ENCODE results near the gene TNS3. TPM values are rescaled to one million over a fixed set of nuclear protein-coding genes. Genes with fewer than 3 reads are reported as not detected.

Gene TNS3
- total RNA-seq, 1 experiment from 2014 or later: 9.5 TPM

DNA sequence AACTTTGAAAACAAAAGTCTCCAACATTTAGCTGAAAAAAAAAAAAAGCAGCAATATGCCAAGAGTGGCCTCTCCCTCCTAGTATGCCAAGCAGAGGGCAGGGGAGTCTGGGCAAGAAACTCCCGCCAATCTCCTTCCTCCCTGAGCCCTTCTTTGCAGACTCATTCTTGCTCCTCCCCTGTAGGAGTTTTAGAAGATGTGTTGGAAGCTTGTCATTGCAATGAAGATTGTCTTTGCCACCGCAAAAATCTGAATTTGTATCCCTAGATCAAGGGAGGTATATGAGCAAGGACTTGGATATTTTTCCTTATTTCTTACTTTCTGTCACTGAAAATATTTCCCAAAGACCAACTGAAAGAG, 2.6 kb upstream of the TNS3 start:
- Histone ChIP-seq H4K5ac (ENCODE audit: insufficient read length, low read depth, low read length) (no peak overlapping the region), H3K18ac (ENCODE audit: insufficient read length, low read depth, low read length) (no peak overlapping the region), H3K27me3 (ENCODE audit: insufficient read depth, low read length) (peaks cover 4% of the 10 kb centered on the region; the same call in 1 of the 2 replicates), H4K8ac (replicated peaks; ENCODE audit: insufficient read length, low read depth, low read length) (no peak overlapping the region), H3K4ac (ENCODE audit: low read depth, low read length) (no peak overlapping the region), H3K14ac (ENCODE audit: insufficient read depth, low read length) (no peak overlapping the region), H2AK5ac (ENCODE audit: insufficient read length, low read length) (no peak overlapping the region), H2BK15ac (ENCODE audit: low read depth, low read length) (no peak overlapping the region), H3K9ac (ENCODE audit: extremely low read depth, insufficient read length, low read length) (no peak overlapping the region), H3K23me2 (ENCODE audit: insufficient read length, low read depth, low read length, poor library complexity, severe bottlenecking) (peaks cover 12% of the 10 kb centered on the region), H3K4me2 (ENCODE audit: insufficient read depth, insufficient read length, low read length) (no peak overlapping the region), H2AFZ (ENCODE audit: low read length) (no peak overlapping the region), H4K91ac (ENCODE audit: insufficient read length, low read depth, low read length) (no peak overlapping the region), H2BK12ac (ENCODE audit: insufficient read length, low read depth, low read length) (no peak overlapping the region), H2BK5ac (ENCODE audit: insufficient read length, low read length) (no peak overlapping the region), H3T11ph (ENCODE audit: low read length) (no peak overlapping the region), H3K9me3 (ENCODE audit: control insufficient read depth, low read depth, low read length) (no peaks in the 10 kb centered on the region), H3K23ac (ENCODE audit: insufficient read length, low read depth, low read length) (no peak overlapping the region), H4K20me1 (ENCODE audit: control insufficient read depth, insufficient read depth, insufficient read length) (no peaks in the 10 kb centered on the region), H3K79me2 (ENCODE audit: insufficient read depth, low read length) (no peaks in the 10 kb centered on the region), H2BK120ac (ENCODE audit: low read depth, low read length, poor library complexity, severe bottlenecking) (no peak overlapping the region), H3K79me1 (ENCODE audit: insufficient read depth, low read depth, low read length, poor library complexity, severe bottlenecking) (no peaks in the 10 kb centered on the region), H2BK20ac (ENCODE audit: low read depth, low read length, poor library complexity, severe bottlenecking) (no peak overlapping the region), H3K27ac (ENCODE audit: insufficient read length, low read depth, low read length) (no peak overlapping the region), H3K56ac (ENCODE audit: insufficient read length, low read depth, low read length) (no peak overlapping the region), H3K4me1 (ENCODE audit: insufficient read depth, low read length) (no peaks in the 10 kb centered on the region; the same call in 1 of the 2 replicates)
- no peak overlapping the region for H3K27ac Mint-ChIP-seq
- no peak overlapping the region for H3K4me3 Mint-ChIP-seq
- peaks cover 6% of the 10 kb centered on the region in 2 experiments for H3K9me3 Mint-ChIP-seq
- H3K27me3 Mint-ChIP-seq (ENCODE audit: low read depth): peaks cover 55% of the 10 kb centered on the region
- no peak for DNase-seq
- no CpG with 5 or more reads among the region's 2 CpGs for WGBS (ENCODE audit: extremely low coverage, insufficient read length, low lambda C conversion rate)
- TF ChIP-seq, protein P1, sequence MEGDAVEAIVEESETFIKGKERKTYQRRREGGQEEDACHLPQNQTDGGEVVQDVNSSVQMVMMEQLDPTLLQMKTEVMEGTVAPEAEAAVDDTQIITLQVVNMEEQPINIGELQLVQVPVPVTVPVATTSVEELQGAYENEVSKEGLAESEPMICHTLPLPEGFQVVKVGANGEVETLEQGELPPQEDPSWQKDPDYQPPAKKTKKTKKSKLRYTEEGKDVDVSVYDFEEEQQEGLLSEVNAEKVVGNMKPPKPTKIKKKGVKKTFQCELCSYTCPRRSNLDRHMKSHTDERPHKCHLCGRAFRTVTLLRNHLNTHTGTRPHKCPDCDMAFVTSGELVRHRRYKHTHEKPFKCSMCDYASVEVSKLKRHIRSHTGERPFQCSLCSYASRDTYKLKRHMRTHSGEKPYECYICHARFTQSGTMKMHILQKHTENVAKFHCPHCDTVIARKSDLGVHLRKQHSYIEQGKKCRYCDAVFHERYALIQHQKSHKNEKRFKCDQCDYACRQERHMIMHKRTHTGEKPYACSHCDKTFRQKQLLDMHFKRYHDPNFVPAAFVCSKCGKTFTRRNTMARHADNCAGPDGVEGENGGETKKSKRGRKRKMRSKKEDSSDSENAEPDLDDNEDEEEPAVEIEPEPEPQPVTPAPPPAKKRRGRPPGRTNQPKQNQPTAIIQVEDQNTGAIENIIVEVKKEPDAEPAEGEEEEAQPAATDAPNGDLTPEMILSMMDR (conservative IDR thresholded peaks at IDR 0.05): no peak
- H3K4me1 Mint-ChIP-seq: peaks cover 34 to 35% of the 10 kb centered on the region in 2 experiments
- peaks cover 0 to 13% (median 0%) of the 10 kb centered on the region in 3 experiments; a peak in 2 of 7 replicates for H3K36me3 Mint-ChIP-seq (ENCODE audit: insufficient read depth in 1 of 3, low read depth in 3 of 3)
